GM12864 (cell line): ENCODE results near the gene OSBPL9.

Experiments used
- DNase-seq: peaks from one replicate; pipeline ENCODE4 v3.0.0-alpha.2; 2011; ENCODE audit warnings: low read depth
- H3K4me3 ChIP-seq: 2 replicates; pipeline ENCODE4 v1.5.1; 2011; ENCODE audit warnings: mild to moderate bottlenecking, low read depth, low read length, control low read depth
- CTCF ChIP-seq: IDR thresholded peaks from 2 replicates; pipeline ENCODE4 v1.5.1; 2011; ENCODE audit warnings: low read depth, mild to moderate bottlenecking, moderate library complexity, low read length, control low read depth, inconsistent platforms; ENCODE audit errors: missing control alignments

Gene OSBPL9

DNA sequence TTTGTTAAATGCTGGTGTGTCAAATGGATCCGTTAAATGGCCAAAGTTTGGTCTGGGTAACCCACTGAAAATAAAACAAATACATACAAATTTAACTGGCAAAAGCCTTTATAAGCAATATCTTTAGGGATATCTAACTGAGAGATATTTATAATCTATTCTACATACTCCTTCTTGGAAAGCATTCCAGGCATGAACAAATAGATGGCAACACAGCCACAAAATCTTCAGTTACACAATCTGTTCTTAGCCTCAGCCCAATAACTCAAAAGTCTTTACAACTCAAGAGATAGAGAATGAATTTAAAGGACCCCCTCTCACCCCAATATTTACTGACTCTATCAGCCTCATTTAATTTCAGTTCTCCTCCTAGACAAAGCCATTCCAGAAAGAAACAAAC is 202.9 kb downstream of the OSBPL9 start:
- TF ChIP-seq CTCF, result no peak
- no peak for DNase-seq
- no peak overlapping the region for H3K4me3 ChIP-seq

DNA sequence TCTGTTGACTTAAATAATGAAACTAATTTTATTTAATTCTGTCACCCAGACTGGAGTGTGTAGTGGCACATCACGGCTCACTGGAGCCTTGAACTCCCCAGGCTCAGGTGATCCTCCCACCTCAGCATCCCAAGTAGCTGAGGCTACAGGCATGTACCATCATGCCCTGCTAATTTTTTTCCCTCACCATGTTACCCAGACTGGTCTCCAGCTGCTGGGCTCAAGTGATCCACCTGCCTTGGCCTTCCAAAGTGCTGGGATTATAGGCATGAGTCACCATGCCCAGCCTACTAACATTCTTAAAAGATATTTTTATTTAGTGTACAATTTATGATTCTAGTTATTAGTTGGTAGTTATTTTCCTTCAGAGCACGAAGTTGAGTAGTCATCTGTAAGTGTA is 212.2 kb downstream of the OSBPL9 start:
- no peak for DNase-seq
- TF ChIP-seq CTCF, result no peak
- no peak overlapping the region for H3K4me3 ChIP-seq

DNA sequence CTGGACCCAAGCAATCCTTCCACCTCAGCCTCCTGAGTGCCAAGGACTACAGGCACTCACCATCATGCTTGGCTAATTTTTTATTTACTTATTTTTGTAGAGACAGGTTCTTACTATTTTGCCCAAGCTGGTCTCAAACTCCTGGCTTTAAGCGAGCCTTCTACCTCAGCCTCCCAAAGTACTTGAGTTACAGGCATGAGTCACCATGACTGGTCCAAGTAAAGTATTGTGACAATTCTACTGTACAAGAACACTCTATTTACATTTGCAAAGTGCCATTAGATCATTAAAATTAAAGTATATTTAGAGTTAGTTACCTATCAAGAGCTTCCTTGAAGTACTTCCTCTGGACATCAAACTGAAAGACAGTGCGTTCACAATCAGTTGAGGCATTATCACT is 216.8 kb downstream of the OSBPL9 start:
- DNase-seq, result no peak
- no peak for TF ChIP-seq CTCF
- no peak overlapping the region for H3K4me3 ChIP-seq

DNA sequence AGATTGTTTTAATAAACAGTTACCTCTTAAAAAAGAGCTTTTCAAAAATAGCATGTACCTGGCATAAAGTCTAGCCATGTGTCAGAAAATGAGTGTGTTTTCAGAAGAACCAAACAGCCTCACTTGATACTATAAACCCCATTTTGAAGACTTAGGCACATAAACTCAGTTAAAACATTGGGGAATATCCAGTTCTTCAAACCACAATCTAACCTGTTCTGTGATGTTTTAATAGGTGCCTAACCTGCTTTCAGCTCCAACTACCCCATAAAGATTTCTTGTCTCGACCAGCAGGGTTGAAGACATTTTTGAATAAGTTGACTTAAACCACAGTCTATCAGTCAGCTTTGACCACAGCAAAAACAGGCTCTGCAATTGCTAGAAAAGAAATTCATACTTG is 220.4 kb downstream of the OSBPL9 start:
- DNase-seq, result no peak
- TF ChIP-seq CTCF, result no peak
- no peak overlapping the region for H3K4me3 ChIP-seq
